Trophoblast cell (in vitro differentiated cells and primary cell): ENCODE data around the gene MAPT.

Experiments
- DNase-seq, 2 donors: peaks; one replicate each; pipeline ENCODE4 v3.0.0-alpha.2; 2016
- H2AFZ ChIP-seq: 2 replicates; pipeline ENCODE4 v1.6.1; 2013; ENCODE audit warnings: low read length, moderate library complexity, mild to moderate bottlenecking; ENCODE audit not compliant: insufficient read depth, poor library complexity
- H2AK5ac ChIP-seq: 2 replicates; pipeline ENCODE4 v1.6.1; 2013; ENCODE audit warnings: mild to moderate bottlenecking, low read length
- H2BK120ac ChIP-seq: 2 replicates; pipeline ENCODE4 v1.6.1; 2013; ENCODE audit warnings: low read length, mild to moderate bottlenecking, moderate library complexity; ENCODE audit not compliant: insufficient read depth, poor library complexity
- H2BK12ac ChIP-seq: 2 replicates; pipeline ENCODE4 v1.6.1; 2013; ENCODE audit warnings: mild to moderate bottlenecking, low read length, moderate library complexity
- H2BK5ac ChIP-seq: 2 replicates; pipeline ENCODE4 v1.6.1; 2013; ENCODE audit warnings: low read length, low read depth, moderate library complexity, mild to moderate bottlenecking; ENCODE audit not compliant: poor library complexity
- H3K14ac ChIP-seq: 2 replicates; pipeline ENCODE4 v1.6.1; 2013; ENCODE audit warnings: mild to moderate bottlenecking, low read length
- H3K18ac ChIP-seq: 2 replicates; pipeline ENCODE4 v1.6.1; 2013; ENCODE audit warnings: mild to moderate bottlenecking, low read length
- H3K23ac ChIP-seq: 2 replicates; pipeline ENCODE4 v1.6.1; 2013; ENCODE audit warnings: low read length
- H3K27ac ChIP-seq: 2 replicates; pipeline ENCODE4 v1.5.1; 2013; ENCODE audit warnings: low read depth, mild to moderate bottlenecking, inconsistent platforms, low read length, moderate library complexity
- H3K27me3 ChIP-seq: 2 replicates; pipeline ENCODE4 v1.6.1; 2013; ENCODE audit warnings: inconsistent platforms, mild to moderate bottlenecking, low read length, moderate library complexity; ENCODE audit not compliant: insufficient read depth
- H3K36me3 ChIP-seq, 2 experiments: 1 replicate in 1 of 2; 2 replicates in 1 of 2; pipeline ENCODE4 v1.6.1; 2013; ENCODE audit warnings: low read length in 2 of 2, mild to moderate bottlenecking in 2 of 2, moderate library complexity in 1 of 2; ENCODE audit not compliant: insufficient read depth in 2 of 2, control insufficient read depth in 1 of 2
- H3K4ac ChIP-seq: 2 replicates; pipeline ENCODE4 v1.6.1; 2013; ENCODE audit warnings: low read depth, mild to moderate bottlenecking, low read length, moderate library complexity
- H3K4me1 ChIP-seq, 2 experiments: 1 replicate in 1 of 2; 2 replicates in 1 of 2; pipeline ENCODE4 v1.6.1; 2013; ENCODE audit warnings: low read length in 2 of 2, mild to moderate bottlenecking in 2 of 2, moderate library complexity in 1 of 2; ENCODE audit not compliant: insufficient read depth in 2 of 2, control insufficient read depth in 1 of 2
- H3K4me2 ChIP-seq: 2 replicates; pipeline ENCODE4 v1.6.1; 2013; ENCODE audit warnings: inconsistent platforms, mild to moderate bottlenecking, low read length, moderate library complexity
- H3K4me3 ChIP-seq: 2 replicates; pipeline ENCODE4 v1.5.1; 2013; ENCODE audit warnings: mild to moderate bottlenecking, low read depth, low read length, inconsistent platforms
- H3K79me1 ChIP-seq: one replicate; pipeline ENCODE4 v1.6.1; 2013; ENCODE audit warnings: low read length
- H3K79me2 ChIP-seq: 2 replicates; pipeline ENCODE4 v1.6.1; 2013; ENCODE audit warnings: low read length, mild to moderate bottlenecking; ENCODE audit not compliant: control insufficient read depth, insufficient read depth, poor library complexity
- H3K9ac ChIP-seq: 2 replicates; pipeline ENCODE4 v1.6.1; 2013; ENCODE audit warnings: mild to moderate bottlenecking, low read length
- H3K9me3 ChIP-seq: 2 replicates; pipeline ENCODE4 v1.6.1; 2013; ENCODE audit warnings: low read depth, mild to moderate bottlenecking, control low read depth, inconsistent platforms, low read length; ENCODE audit not compliant: insufficient read depth
- H4K12ac ChIP-seq: 2 replicates; pipeline ENCODE4 v1.6.1; 2013; ENCODE audit warnings: low read depth, mild to moderate bottlenecking, low read length, moderate library complexity
- H4K8ac ChIP-seq: 2 replicates; pipeline ENCODE4 v1.6.1; 2013; ENCODE audit warnings: low read depth, mild to moderate bottlenecking, low read length, moderate library complexity
- H4K91ac ChIP-seq: one replicate; pipeline ENCODE4 v1.6.1; 2013; ENCODE audit warnings: low read depth, mild to moderate bottlenecking, low read length, moderate library complexity
- WGBS: extraction: QIAGEN DNeasy Blood & Tissue Kit; methylation state at CpG from one replicate; pipeline ENCODE4 v1.1.7; 2013; ENCODE audit warnings: missing lambda C conversion rate; ENCODE audit not compliant: insufficient read length, insufficient coverage; ENCODE audit errors: extremely low coverage; 5-methylcytosine and 5-hydroxymethylcytosine counted together

The MAPT gene

DNA sequence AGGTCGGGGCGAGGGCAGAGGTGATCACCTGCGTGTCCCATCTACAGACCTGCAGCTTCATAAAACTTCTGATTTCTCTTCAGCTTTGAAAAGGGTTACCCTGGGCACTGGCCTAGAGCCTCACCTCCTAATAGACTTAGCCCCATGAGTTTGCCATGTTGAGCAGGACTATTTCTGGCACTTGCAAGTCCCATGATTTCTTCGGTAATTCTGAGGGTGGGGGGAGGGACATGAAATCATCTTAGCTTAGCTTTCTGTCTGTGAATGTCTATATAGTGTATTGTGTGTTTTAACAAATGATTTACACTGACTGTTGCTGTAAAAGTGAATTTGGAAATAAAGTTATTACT, 133.6 kb downstream of the MAPT start:
- H3K14ac ChIP-seq: no peak overlapping the region
- H3K9me3 ChIP-seq: peaks cover 2% of the 10 kb centered on the region
- no peak overlapping the region for H3K23ac ChIP-seq
- no peak overlapping the region for H4K12ac ChIP-seq
- H3K18ac ChIP-seq: no peak overlapping the region
- H3K79me2 ChIP-seq: no peaks in the 10 kb centered on the region
- no peak overlapping the region for H3K4me3 ChIP-seq
- H3K4ac ChIP-seq: no peak overlapping the region
- no peak overlapping the region for H2AK5ac ChIP-seq
- no peaks in the 10 kb centered on the region for H3K4me1 ChIP-seq
- H2BK12ac ChIP-seq: no peak overlapping the region
- no peak overlapping the region for H2AFZ ChIP-seq
- no CpG with 5 or more reads among the region's 4 CpGs for WGBS
- no peak for DNase-seq
- peaks cover 55 to 76% of the 10 kb centered on the region in 2 experiments for H3K36me3 ChIP-seq
- no peak overlapping the region for H4K91ac ChIP-seq
- H4K8ac ChIP-seq: no peak overlapping the region
- H3K27me3 ChIP-seq: no peaks in the 10 kb centered on the region
- no peak overlapping the region for H3K9ac ChIP-seq
- H2BK5ac ChIP-seq: no peak overlapping the region
- H3K4me2 ChIP-seq: no peak overlapping the region
- no peaks in the 10 kb centered on the region for H3K79me1 ChIP-seq
- H3K27ac ChIP-seq: no peak overlapping the region
- H2BK120ac ChIP-seq: no peak overlapping the region

DNA sequence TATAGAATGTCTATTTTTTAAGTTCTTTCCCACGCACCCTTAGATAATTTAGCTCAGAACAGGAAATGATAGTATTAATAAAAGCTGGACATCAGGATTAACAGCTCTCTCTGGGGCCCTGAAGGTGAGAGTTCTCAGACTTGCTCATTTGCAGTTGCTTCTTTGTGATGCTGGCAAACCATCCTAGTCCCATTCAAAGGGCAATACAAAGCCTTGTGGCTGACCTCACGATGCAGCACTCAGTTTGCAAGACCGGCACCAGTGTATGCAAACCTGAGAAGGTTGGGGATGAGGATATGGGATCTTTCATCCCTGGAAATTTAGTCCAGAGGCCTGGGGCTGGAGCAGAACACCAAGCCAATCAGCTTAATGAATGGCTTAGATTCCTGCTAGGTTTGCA, 134.0 kb downstream of the MAPT start:
- H3K9ac ChIP-seq: no peak overlapping the region
- no peak overlapping the region for H3K18ac ChIP-seq
- H2AFZ ChIP-seq: no peak overlapping the region
- H3K4me3 ChIP-seq: no peak overlapping the region
- no peak overlapping the region for H2AK5ac ChIP-seq
- no peak overlapping the region for H3K4me2 ChIP-seq
- no peaks in the 10 kb centered on the region for H3K27me3 ChIP-seq
- H3K14ac ChIP-seq: no peak overlapping the region
- no CpG with 5 or more reads among the region's 3 CpGs for WGBS
- H3K23ac ChIP-seq: no peak overlapping the region
- no peak overlapping the region for H2BK12ac ChIP-seq
- peaks cover 2% of the 10 kb centered on the region for H3K9me3 ChIP-seq
- H3K4me1 ChIP-seq: no peaks in the 10 kb centered on the region
- no peak overlapping the region for H3K4ac ChIP-seq
- no peak overlapping the region for H3K27ac ChIP-seq
- DNase-seq: no peak
- peaks cover 59 to 76% of the 10 kb centered on the region in 2 experiments for H3K36me3 ChIP-seq
- H4K91ac ChIP-seq: no peak overlapping the region
- no peak overlapping the region for H2BK5ac ChIP-seq
- H3K79me2 ChIP-seq: no peaks in the 10 kb centered on the region
- H2BK120ac ChIP-seq: no peak overlapping the region
- no peaks in the 10 kb centered on the region for H3K79me1 ChIP-seq
- no peak overlapping the region for H4K12ac ChIP-seq
- no peak overlapping the region for H4K8ac ChIP-seq

DNA sequence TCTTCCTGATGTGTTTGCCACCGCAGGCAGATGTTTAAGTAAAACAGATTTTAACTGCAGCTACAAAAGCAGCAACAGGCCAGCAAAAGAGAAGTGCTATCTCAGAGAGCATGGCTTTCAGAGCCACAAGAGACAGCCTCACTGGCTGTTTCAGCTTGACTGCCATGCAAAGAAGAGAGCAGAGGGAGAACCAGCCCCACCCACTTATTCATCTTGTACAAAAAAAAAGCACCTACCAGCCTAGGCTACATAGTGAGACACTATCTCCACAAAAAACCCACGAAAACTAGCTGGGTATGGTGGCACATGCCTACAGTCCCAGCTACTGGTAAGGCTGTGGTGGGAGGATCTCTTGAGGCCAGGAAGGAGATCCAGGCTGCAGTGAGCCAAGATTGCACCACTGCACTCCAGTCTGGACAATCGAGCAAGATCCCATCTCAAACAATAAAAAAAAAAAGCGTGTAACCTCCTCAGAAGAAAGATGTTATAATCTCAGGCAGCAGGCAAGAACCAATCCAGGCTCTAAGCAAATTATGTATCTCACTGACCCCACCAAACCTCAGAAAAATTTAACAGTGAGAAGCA, 134.7 kb downstream of the MAPT start:
- no CpG with 5 or more reads among the region's 4 CpGs for WGBS

DNA sequence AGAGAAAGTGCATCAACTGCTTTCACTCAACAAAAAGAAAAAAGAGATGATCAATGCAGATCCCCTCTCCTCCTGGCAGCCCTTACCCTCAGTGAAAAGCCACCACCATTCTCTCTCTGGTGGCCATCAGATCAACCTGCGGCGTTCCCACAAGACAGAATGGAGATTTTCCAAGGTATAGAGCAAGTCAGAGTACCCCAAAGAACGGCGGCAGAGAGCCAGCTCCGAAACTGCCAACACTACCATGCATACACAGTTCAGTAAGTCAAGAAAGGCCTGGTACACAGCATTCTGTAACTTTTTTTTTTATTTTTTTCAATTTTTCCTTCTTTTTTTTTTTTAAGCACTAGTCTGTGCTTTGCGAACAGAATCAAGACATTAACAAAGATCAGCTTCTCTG, 135.3 kb downstream of the MAPT start:
- Histone ChIP-seq H3K4me2 (no peak overlapping the region), H4K8ac (no peak overlapping the region), H3K9me3 (peaks cover 2% of the 10 kb centered on the region), H3K79me1 (no peaks in the 10 kb centered on the region), H3K23ac (no peak overlapping the region), H4K91ac (no peak overlapping the region), H4K12ac (no peak overlapping the region), H3K79me2 (no peaks in the 10 kb centered on the region), H3K4ac (no peak overlapping the region), H2BK12ac (no peak overlapping the region), H2BK5ac (no peak overlapping the region), H2AK5ac (no peak overlapping the region), H3K27me3 (no peaks in the 10 kb centered on the region), H2BK120ac (no peak overlapping the region), H3K4me3 (no peak overlapping the region), H3K18ac (no peak overlapping the region), H3K4me1 (no peaks in the 10 kb centered on the region), H3K9ac (no peak overlapping the region), H3K36me3 (peaks cover 57 to 82% of the 10 kb centered on the region in 2 experiments), H3K27ac (no peak overlapping the region), H3K14ac (no peak overlapping the region), H2AFZ (no peak overlapping the region)
- DNase-seq: no peak
- no CpG with 5 or more reads among the region's 6 CpGs for WGBS

More for the DNA sequence above, 134.7 kb downstream of the MAPT start:
- no peak overlapping the region for H2BK120ac ChIP-seq
- H3K79me1 ChIP-seq: no peaks in the 10 kb centered on the region
- no peak overlapping the region for H3K9ac ChIP-seq
- H3K9me3 ChIP-seq: peaks cover 2% of the 10 kb centered on the region
- H2AK5ac ChIP-seq: no peak overlapping the region
- no peak overlapping the region for H3K18ac ChIP-seq
- H2BK12ac ChIP-seq: no peak overlapping the region
- no peak overlapping the region for H4K12ac ChIP-seq
- no peaks in the 10 kb centered on the region for H3K79me2 ChIP-seq
- DNase-seq: no peak
- H3K23ac ChIP-seq: no peak overlapping the region
- H4K91ac ChIP-seq: no peak overlapping the region
- no peak overlapping the region for H2AFZ ChIP-seq
- H2BK5ac ChIP-seq: no peak overlapping the region
- H3K4me1 ChIP-seq: no peaks in the 10 kb centered on the region
- H3K36me3 ChIP-seq: peaks cover 57 to 79% of the 10 kb centered on the region in 2 experiments
- H3K4me2 ChIP-seq: no peak overlapping the region
- H3K27ac ChIP-seq: no peak overlapping the region
- no peak overlapping the region for H3K14ac ChIP-seq
- H3K27me3 ChIP-seq: no peaks in the 10 kb centered on the region
- no peak overlapping the region for H4K8ac ChIP-seq
- no peak overlapping the region for H3K4me3 ChIP-seq
- H3K4ac ChIP-seq: no peak overlapping the region
